ENCODE measurements around the gene PTBP3.

Gene PTBP3

DNA sequence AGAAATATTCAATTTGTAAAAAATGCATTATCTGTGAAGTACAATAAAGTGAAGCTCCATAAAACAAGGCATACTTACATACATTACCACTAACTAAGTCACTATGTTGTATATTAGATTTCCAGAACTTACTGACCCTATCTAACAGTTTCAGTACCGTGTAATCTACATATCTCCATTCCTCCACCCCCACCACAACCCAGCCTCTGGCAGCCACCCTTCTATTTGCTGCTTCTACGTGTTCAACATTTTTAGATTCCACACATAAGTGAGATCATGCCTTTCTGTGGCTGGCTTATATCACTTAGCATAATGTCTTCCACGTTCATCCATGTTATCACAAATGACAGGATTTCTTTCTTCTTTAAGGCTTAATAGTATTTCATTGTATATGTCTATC, 31.3 kb upstream of the PTBP3 start:
- no peak overlapping the region for H2AFZ ChIP-seq (ENCODE audit: low read length)
- no peak overlapping the region for H3K27ac ChIP-seq (ENCODE audit: low read length)
- DNase-seq, result no peak
- no peaks in the 10 kb centered on the region for H3K9me2 ChIP-seq (replicated peaks; ENCODE audit: insufficient read depth, low read length)
- H3K4me3 ChIP-seq (ENCODE audit: low read length), result no peak overlapping the region
- no peaks in the 10 kb centered on the region for H3K27me3 ChIP-seq (replicated peaks; ENCODE audit: insufficient read depth, low read length)
- TF ChIP-seq EZH2phosphoT487 (IDR thresholded peaks at IDR 0.05; ENCODE audit: low read length) (no peak), EZH2 (optimal IDR thresholded peaks at IDR 0.05; ENCODE audit: low read depth, low read length) (no peak)
- TF ChIP-seq, protein P1, sequence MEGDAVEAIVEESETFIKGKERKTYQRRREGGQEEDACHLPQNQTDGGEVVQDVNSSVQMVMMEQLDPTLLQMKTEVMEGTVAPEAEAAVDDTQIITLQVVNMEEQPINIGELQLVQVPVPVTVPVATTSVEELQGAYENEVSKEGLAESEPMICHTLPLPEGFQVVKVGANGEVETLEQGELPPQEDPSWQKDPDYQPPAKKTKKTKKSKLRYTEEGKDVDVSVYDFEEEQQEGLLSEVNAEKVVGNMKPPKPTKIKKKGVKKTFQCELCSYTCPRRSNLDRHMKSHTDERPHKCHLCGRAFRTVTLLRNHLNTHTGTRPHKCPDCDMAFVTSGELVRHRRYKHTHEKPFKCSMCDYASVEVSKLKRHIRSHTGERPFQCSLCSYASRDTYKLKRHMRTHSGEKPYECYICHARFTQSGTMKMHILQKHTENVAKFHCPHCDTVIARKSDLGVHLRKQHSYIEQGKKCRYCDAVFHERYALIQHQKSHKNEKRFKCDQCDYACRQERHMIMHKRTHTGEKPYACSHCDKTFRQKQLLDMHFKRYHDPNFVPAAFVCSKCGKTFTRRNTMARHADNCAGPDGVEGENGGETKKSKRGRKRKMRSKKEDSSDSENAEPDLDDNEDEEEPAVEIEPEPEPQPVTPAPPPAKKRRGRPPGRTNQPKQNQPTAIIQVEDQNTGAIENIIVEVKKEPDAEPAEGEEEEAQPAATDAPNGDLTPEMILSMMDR (IDR thresholded peaks at IDR 0.05; ENCODE audit: low read length), result no peak
- H3K4me1 ChIP-seq (ENCODE audit: low read length), result no peaks in the 10 kb centered on the region
- no peak overlapping the region for H3K9ac ChIP-seq (ENCODE audit: low read length)
- H4K20me1 ChIP-seq (ENCODE audit: insufficient read depth, low read length), result no peaks in the 10 kb centered on the region
- no peaks in the 10 kb centered on the region for H3F3A ChIP-seq (ENCODE audit: insufficient read depth, low read length)
- no peak overlapping the region for H3K4me2 ChIP-seq (ENCODE audit: low read depth, low read length)
- no peaks in the 10 kb centered on the region for H3K9me3 ChIP-seq (replicated peaks; ENCODE audit: insufficient read depth, low read length)
- no peaks in the 10 kb centered on the region for H3K79me2 ChIP-seq (ENCODE audit: low read length)
- no peaks in the 10 kb centered on the region for H3K36me3 ChIP-seq (replicated peaks; ENCODE audit: insufficient read depth, low read length)

DNA sequence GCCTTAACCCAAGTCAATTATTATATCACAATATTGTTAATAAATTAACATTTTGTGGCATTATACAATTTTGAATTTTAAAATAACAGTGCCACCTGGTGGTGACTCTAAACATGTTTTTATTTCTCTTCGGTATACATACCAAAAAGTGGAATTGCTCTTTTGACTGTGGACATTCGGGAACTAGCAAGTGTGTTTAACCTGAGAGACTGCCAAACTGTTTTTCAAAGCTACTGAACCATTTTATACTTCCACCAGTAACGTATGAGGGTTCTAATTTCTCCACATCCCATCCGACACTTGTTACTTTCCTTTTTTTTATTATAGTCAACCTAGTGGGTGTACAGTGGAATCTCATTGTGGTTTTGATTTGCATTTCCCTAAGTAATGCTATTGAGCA, 28.2 kb upstream of the PTBP3 start:
- Histone ChIP-seq H3K9me2 (replicated peaks; ENCODE audit: insufficient read depth, low read length) (no peaks in the 10 kb centered on the region), H3K4me2 (ENCODE audit: low read depth, low read length) (no peak overlapping the region), H2AFZ (ENCODE audit: low read length) (no peak overlapping the region), H3K9ac (ENCODE audit: low read length) (no peak overlapping the region), H3K79me2 (ENCODE audit: low read length) (no peaks in the 10 kb centered on the region), H3K27me3 (replicated peaks; ENCODE audit: insufficient read depth, low read length) (no peaks in the 10 kb centered on the region), H3K27ac (ENCODE audit: low read length) (no peak overlapping the region), H3K4me1 (ENCODE audit: low read length) (no peaks in the 10 kb centered on the region), H3K36me3 (replicated peaks; ENCODE audit: insufficient read depth, low read length) (no peaks in the 10 kb centered on the region), H3F3A (ENCODE audit: insufficient read depth, low read length) (no peaks in the 10 kb centered on the region), H3K9me3 (replicated peaks; ENCODE audit: insufficient read depth, low read length) (no peaks in the 10 kb centered on the region), H4K20me1 (ENCODE audit: insufficient read depth, low read length) (no peaks in the 10 kb centered on the region), H3K4me3 (ENCODE audit: low read length) (no peak overlapping the region)
- no peak for TF ChIP-seq EZH2phosphoT487 (IDR thresholded peaks at IDR 0.05; ENCODE audit: low read length)
- TF ChIP-seq EZH2 (optimal IDR thresholded peaks at IDR 0.05; ENCODE audit: low read depth, low read length), result no peak
- TF ChIP-seq, protein P1 (IDR thresholded peaks at IDR 0.05; ENCODE audit: low read length), result peak; percentile 51
- DNase-seq, result peak; percentile 67

DNA sequence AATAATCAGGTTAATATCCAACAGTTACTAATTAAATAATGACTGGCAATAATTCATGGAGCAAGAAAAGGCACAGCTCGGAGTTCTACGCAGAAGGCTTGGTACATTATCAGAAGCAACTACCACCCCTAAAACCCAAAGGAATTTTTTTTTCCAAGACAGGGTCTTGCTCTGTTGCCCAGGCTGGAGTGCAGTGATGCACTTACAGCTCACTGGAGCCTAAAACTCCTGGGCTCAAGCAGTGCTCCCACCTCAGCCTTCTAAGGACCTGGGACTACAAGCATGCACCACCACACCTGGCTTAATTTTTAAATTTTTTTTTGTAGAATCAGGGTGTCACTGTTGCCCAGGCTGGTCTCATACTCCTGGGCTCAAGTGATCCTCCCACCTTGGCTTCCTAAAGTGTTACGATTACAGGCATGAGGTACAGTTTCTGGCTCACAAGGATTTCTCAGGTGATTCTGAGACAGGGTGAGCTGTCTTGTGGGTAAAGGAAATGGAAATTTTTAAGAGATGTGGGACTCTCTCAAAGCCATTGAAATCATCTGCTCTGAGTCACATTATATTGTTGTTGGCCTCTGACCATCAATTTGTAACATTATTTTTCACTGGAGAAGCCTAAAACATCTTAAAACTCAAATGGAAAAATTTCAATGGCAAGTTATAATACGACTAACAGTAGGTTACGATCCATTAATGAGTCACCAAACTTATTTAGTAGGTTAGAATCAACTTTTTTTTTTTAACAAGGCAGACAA, 26.8 kb upstream of the PTBP3 start:
- TF ChIP-seq EZH2 (optimal IDR thresholded peaks at IDR 0.05; ENCODE audit: low read depth, low read length) (no peak), EZH2phosphoT487 (IDR thresholded peaks at IDR 0.05; ENCODE audit: low read length) (no peak)
- TF ChIP-seq, protein P1 (IDR thresholded peaks at IDR 0.05; ENCODE audit: low read length), result no peak
- no peak for DNase-seq
- H3K36me3 ChIP-seq (replicated peaks; ENCODE audit: insufficient read depth, low read length), result no peaks in the 10 kb centered on the region
- H3K9me3 ChIP-seq (replicated peaks; ENCODE audit: insufficient read depth, low read length), result no peaks in the 10 kb centered on the region
- H3K4me1 ChIP-seq (ENCODE audit: low read length), result no peaks in the 10 kb centered on the region
- H3F3A ChIP-seq (ENCODE audit: insufficient read depth, low read length), result no peaks in the 10 kb centered on the region
- no peak overlapping the region for H3K4me2 ChIP-seq (ENCODE audit: low read depth, low read length)
- no peak overlapping the region for H3K27ac ChIP-seq (ENCODE audit: low read length)
- H3K27me3 ChIP-seq (replicated peaks; ENCODE audit: insufficient read depth, low read length), result no peaks in the 10 kb centered on the region
- no peak overlapping the region for H3K4me3 ChIP-seq (ENCODE audit: low read length)
- no peaks in the 10 kb centered on the region for H3K79me2 ChIP-seq (ENCODE audit: low read length)
- no peak overlapping the region for H3K9ac ChIP-seq (ENCODE audit: low read length)
- H4K20me1 ChIP-seq (ENCODE audit: insufficient read depth, low read length), result no peaks in the 10 kb centered on the region
- H3K9me2 ChIP-seq (replicated peaks; ENCODE audit: insufficient read depth, low read length), result no peaks in the 10 kb centered on the region
- no peak overlapping the region for H2AFZ ChIP-seq (ENCODE audit: low read length)

All from MM.1S (cell line).